GM19239 (cell line): ENCODE results near the gene IFI27L2.
"Not testable (repeated sequence)": the region's sequence is repeated elsewhere in the genome, so short reads cannot be mapped to it uniquely, and the experiment has no call there.

Experiments used
- DNase-seq: peaks from one replicate; pipeline ENCODE4 v3.0.0; 2011; ENCODE audit warnings: low spot score; ENCODE audit not compliant: insufficient read length
- FAIRE-seq: peaks from 2 replicates; lab custom pipeline; 2011; peaks lifted over from hg19 to GRCh38; lab: Jason Lieb, UNC

The IFI27L2 gene

GRCh38 chr14:94129111-94129757 lies at the start of gene IFI27L2:
Gene IFI27L2 (minus strand): TSS chr14:94129604. CDS start chr14:94129564, 40 bp downstream.
- FAIRE-seq: peak; percentile 86
- DNase-seq: peak; percentile 85

GRCh38 chr14:94177806-94178205 lies 48.4 kb upstream of the IFI27L2 start:
- DNase-seq: no peak
- FAIRE-seq: no peak

- DNase-seq (no peak), FAIRE-seq (no peak)
Measured at GRCh38 chr14:94176808-94177207, 47.4 kb upstream of the IFI27L2 start.

GRCh38 chr14:94175747-94176146 lies 46.3 kb upstream of the IFI27L2 start:
- no peak for FAIRE-seq
- no peak for DNase-seq

GRCh38 chr14:94175011-94175745 lies 45.8 kb upstream of the IFI27L2 start:
- DNase-seq (no peak), FAIRE-seq (no peak)

GRCh38 chr14:94174604-94175010 lies 45.2 kb upstream of the IFI27L2 start:
- DNase-seq (no peak), FAIRE-seq (no peak)

GRCh38 chr14:94173885-94174603 lies 44.6 kb upstream of the IFI27L2 start, which contains the start of gene PPP4R4:
Gene PPP4R4 (plus strand): TSS chr14:94174322. CDS start chr14:94174466, 144 bp downstream.
- peak; percentile 90 for DNase-seq
- FAIRE-seq: peak; percentile 73

- FAIRE-seq: no peak
Measured at GRCh38 chr14:94173471-94173884, 44.1 kb upstream of the IFI27L2 start.

GRCh38 chr14:94172545-94172944 lies 43.1 kb upstream of the IFI27L2 start:
- FAIRE-seq: no peak
- DNase-seq: no peak

More at GRCh38 chr14:94173471-94173884, 44.1 kb upstream of the IFI27L2 start:
- no peak for DNase-seq

- FAIRE-seq (no peak), DNase-seq (no peak)
Measured at GRCh38 chr14:94171208-94171607, 41.8 kb upstream of the IFI27L2 start.

GRCh38 chr14:94170136-94170535 lies 40.7 kb upstream of the IFI27L2 start:
- no peak for DNase-seq
- FAIRE-seq: no peak

- DNase-seq (no peak), FAIRE-seq (no peak)
Measured at GRCh38 chr14:94165744-94166143, 36.3 kb upstream of the IFI27L2 start.

GRCh38 chr14:94164685-94165431 lies 35.5 kb upstream of the IFI27L2 start:
- DNase-seq: no peak
- no peak for FAIRE-seq

- no peak for FAIRE-seq
- DNase-seq: no peak
Measured at GRCh38 chr14:94163796-94164195, 34.4 kb upstream of the IFI27L2 start.

GRCh38 chr14:94162466-94162865 lies 33.1 kb upstream of the IFI27L2 start:
- FAIRE-seq (no peak), DNase-seq (no peak)

GRCh38 chr14:94161981-94162380 lies 32.6 kb upstream of the IFI27L2 start:
- FAIRE-seq (no peak), DNase-seq (no peak)

GRCh38 chr14:94161058-94161457 lies 31.7 kb upstream of the IFI27L2 start:
- DNase-seq: no peak
- no peak for FAIRE-seq

- FAIRE-seq: no peak
- DNase-seq: no peak
Measured at GRCh38 chr14:94158239-94158883, 29.0 kb upstream of the IFI27L2 start.

GRCh38 chr14:94157197-94157596 lies 27.8 kb upstream of the IFI27L2 start:
- DNase-seq: no peak
- FAIRE-seq: no peak

GRCh38 chr14:94156143-94156542 lies 26.7 kb upstream of the IFI27L2 start:
- DNase-seq, FAIRE-seq: not testable (repeated sequence)
